ENCODE results near the gene POLR2L. TPM values are rescaled to one million over a fixed set of nuclear protein-coding genes. Genes with fewer than 3 reads are reported as not detected.

Gene POLR2L
- total RNA-seq, 6 donors from 2014 or later, result 34.1 to 168 (median 102) TPM

DNA sequence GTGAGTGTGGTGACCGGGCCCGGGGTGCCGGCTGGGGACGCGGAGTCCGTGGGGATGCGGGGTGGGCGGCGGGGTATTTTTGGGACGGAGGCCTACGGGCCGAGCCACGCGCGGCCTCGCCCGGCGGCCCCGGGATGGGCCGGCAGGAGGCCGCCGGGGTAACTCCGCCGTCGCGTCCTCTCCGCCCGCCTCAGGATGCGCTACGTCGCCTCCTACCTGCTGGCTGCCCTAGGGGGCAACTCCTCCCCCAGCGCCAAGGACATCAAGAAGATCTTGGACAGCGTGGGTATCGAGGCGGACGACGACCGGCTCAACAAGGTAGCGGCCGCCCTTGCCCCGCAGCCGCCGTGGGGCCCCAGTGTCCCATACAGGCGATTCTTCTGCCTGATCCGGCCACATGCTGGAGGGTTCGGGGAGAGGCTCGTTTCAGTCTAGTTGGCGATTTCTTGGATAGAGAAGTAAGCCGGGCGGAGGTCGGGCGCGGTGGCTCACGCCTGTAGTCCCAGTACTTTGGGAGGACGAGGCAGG lies 32.2 kb downstream of the POLR2L start:
- WGBS, 2 donors, result 0 to 1% methylated on average over 5 to 38 of the region's 55 CpGs
- Histone ChIP-seq H3K9me3 (no peaks in the 10 kb centered on the region), H3K36me3 (peaks cover 0 to 36% (median 22%) of the 10 kb centered on the region in 4 donors), H3K4me3 (peak overlapping the region; percentile 73 to 99 (median 90)), H3K4me1 (peaks cover 18 to 41% (median 31%) of the 10 kb centered on the region in 4 donors), H3K27ac (peak overlapping the region; percentile 93 to 98 (median 95)), H3K27me3 (no peaks in the 10 kb centered on the region)
- TF ChIP-seq, protein P1, sequence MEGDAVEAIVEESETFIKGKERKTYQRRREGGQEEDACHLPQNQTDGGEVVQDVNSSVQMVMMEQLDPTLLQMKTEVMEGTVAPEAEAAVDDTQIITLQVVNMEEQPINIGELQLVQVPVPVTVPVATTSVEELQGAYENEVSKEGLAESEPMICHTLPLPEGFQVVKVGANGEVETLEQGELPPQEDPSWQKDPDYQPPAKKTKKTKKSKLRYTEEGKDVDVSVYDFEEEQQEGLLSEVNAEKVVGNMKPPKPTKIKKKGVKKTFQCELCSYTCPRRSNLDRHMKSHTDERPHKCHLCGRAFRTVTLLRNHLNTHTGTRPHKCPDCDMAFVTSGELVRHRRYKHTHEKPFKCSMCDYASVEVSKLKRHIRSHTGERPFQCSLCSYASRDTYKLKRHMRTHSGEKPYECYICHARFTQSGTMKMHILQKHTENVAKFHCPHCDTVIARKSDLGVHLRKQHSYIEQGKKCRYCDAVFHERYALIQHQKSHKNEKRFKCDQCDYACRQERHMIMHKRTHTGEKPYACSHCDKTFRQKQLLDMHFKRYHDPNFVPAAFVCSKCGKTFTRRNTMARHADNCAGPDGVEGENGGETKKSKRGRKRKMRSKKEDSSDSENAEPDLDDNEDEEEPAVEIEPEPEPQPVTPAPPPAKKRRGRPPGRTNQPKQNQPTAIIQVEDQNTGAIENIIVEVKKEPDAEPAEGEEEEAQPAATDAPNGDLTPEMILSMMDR (IDR thresholded peaks at IDR 0.05), result peak in 2 of 6 experiments; percentile 15 to 52
- no peak for TF ChIP-seq POLR2A (IDR thresholded peaks at IDR 0.05)
- DNase-seq (no peak), ATAC-seq (ENCODE audit: low FRiP score in 2 of 2) (peak in 1 of 2 donors; percentile 4)

DNA sequence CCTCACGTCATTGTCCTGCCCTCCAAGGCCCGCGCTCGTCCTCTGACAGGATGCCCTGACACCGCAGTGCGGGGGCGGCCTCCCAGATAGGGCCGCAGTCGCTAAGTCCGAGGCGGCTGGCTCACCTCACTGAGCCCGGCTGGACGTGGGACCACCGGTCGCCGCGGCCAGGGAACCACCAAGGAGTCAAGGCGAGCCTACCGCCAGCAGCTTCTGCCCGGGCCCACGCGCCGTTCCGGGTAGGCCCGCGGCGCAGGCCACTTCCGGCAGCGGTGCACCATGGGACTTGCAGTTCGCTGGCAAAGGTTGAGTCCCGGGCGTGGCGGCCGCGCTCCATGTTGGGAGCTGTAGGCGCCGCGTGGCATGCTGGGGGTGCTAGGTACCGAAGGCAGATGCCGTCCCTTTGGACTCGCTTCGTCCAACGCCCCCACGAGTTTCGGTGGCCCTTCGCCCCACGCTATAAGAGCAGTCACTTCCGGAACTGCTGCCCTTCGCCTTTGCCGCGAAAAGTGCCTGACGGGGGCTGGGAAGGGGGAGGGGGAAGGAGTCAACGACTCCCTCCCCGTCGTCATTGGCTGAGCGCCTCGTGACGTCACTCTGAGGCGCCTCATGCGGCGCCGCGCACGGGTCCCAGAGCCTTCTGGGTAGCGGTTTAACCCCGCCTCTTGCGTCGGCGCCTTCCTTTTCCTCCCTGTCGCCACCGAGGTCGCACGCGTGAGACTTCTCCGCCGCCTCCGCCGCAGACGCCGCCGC lies 32.9 kb downstream of the POLR2L start, which contains the start of gene RPLP2:
Gene RPLP2, plus strand, starts transcription at position 681 of the 753 bp plus-strand sequence. CDS start 268 bp downstream, outside the sequence.
- peak within 1 kb of the TSS; percentile 93 to 98 (median 95) for H3K27ac ChIP-seq
- DNase-seq, result peak; percentile 98 to 99
- no peaks in the 10 kb centered on the region for H3K27me3 ChIP-seq
- peaks cover 24 to 47% (median 35%) of the 10 kb centered on the region in 4 donors for H3K4me1 ChIP-seq
- H3K4me3 ChIP-seq, result peak within 1 kb of the TSS; percentile 73 to 99 (median 90)
- WGBS, 2 donors, result 0% methylated on average over 43 of the region's 81 CpGs; no CpG with 5 or more reads in 1 of the 2 donors
- H3K9me3 ChIP-seq, result no peaks in the 10 kb centered on the region
- peaks cover 0 to 31% (median 21%) of the 10 kb centered on the region in 4 donors for H3K36me3 ChIP-seq
- peak; percentile 95 to 97 for ATAC-seq (ENCODE audit: low FRiP score in 2 of 2)
- TF ChIP-seq, protein P1 (IDR thresholded peaks at IDR 0.05), result peak in 4 of 6 experiments; percentile 7 to 50 (median 22)
- TF ChIP-seq POLR2AphosphoS5 (IDR thresholded peaks at IDR 0.05), result peak; percentile 93 to 97
- TF ChIP-seq POLR2A (IDR thresholded peaks at IDR 0.05), result peak; percentile 67 to 91 (median 86)
- TF ChIP-seq EP300 (IDR thresholded peaks at IDR 0.05), result peak in 1 of 4 donors; percentile 65

DNA sequence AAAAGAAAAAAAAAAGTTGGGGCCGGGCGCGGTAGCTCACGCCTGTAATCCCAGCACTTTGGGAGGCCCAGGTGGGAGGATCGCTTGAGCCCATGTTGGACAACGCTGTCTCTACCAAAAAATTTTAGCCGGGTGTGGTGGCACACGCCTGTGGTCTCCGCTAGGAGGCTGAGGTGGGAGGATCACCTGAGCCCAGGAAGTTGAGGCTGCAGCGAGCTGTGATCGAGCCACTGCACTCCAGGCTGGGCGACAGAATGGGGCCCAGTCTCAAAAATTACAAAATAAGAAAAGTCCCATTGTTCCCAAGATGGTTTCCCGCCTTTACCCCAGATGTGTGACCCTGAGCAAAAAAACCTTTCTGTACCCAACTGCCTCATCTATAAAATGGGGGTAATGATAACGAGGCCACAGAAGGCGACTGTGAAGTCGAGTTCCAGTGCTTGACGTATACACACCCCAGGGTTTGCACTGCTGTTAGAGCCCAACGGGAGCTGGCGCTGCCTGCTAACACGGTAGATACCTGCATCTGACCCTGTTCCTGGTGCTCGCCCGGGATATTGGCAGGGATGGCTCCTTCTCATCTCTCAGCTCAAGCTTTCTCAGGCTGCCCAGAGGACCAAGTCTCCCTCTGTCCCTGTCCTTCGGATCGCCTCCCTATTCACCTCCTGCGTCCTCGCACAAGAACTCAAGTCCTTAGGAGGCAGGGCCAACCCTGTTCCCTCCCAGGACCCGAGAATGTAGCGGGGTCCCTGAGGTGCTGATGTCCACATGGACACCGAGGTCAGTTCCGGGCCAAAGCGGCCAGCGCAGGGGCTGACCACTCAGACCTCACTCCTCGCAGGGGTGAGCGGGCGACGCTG lies 33.7 kb downstream of the POLR2L start:
- Histone ChIP-seq H3K9me3 (no peaks in the 10 kb centered on the region), H3K27me3 (no peaks in the 10 kb centered on the region), H3K36me3 (peaks cover 0 to 26% (median 19%) of the 10 kb centered on the region in 4 donors), H3K27ac (peak overlapping the region; percentile 93 to 98 (median 95)), H3K4me1 (peaks cover 32 to 55% (median 43%) of the 10 kb centered on the region in 4 donors), H3K4me3 (peak overlapping the region; percentile 73 to 99 (median 90))
- no peak for ATAC-seq (ENCODE audit: low FRiP score in 2 of 2)
- DNase-seq, result peak in 1 of 2 donors; percentile 2
- WGBS, 2 donors, result 29 to 56% methylated on average over 19 to 36 of the region's 36 CpGs
- TF ChIP-seq POLR2AphosphoS5 (IDR thresholded peaks at IDR 0.05), result no peak
- no peak for TF ChIP-seq EP300 (IDR thresholded peaks at IDR 0.05)
- TF ChIP-seq, protein P1 (IDR thresholded peaks at IDR 0.05), result no peak
- TF ChIP-seq POLR2A (IDR thresholded peaks at IDR 0.05), result no peak

DNA sequence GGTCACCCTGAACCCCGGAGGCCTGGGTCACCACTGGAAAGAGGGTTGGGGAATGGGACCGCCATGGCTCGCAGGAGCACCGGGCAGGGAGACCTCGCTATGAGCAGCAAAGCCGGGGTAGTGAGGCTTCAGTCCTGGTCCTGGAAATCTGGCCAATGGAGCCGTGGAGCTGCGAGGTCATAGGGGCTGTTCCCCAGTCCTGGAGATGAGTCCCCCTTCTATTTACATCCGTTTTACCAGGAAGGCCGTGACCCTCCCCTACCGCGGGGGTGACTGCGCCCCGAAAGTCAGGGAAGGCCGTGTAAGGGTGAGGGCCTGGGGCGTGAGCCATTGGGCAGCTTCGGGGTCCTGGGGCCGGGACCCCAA lies 37.7 kb downstream of the POLR2L start:
- H3K4me1 ChIP-seq, result peaks cover 21 to 36% (median 28%) of the 10 kb centered on the region in 4 donors
- peak overlapping the region; percentile 57 to 82 (median 62) for H3K4me3 ChIP-seq
- DNase-seq (no peak), ATAC-seq (ENCODE audit: low FRiP score in 2 of 2) (no peak)
- WGBS, 2 donors, result 6 to 8% methylated on average over 15 to 18 of the region's 18 CpGs
- H3K36me3 ChIP-seq, result peaks cover 0 to 29% (median 8%) of the 10 kb centered on the region in 4 donors
- no peak for TF ChIP-seq POLR2AphosphoS5 (IDR thresholded peaks at IDR 0.05)
- TF ChIP-seq, protein P1 (IDR thresholded peaks at IDR 0.05), result peak in 1 of 6 experiments; percentile 12
- no peak for TF ChIP-seq EP300 (IDR thresholded peaks at IDR 0.05)
- no peak for TF ChIP-seq POLR2A (IDR thresholded peaks at IDR 0.05)
- no peaks in the 10 kb centered on the region for H3K27me3 ChIP-seq
- H3K27ac ChIP-seq, result peak overlapping the region; percentile 90 to 96 (median 93)
- H3K9me3 ChIP-seq, result no peaks in the 10 kb centered on the region
